WTC11 (cell line): Measurements from ENCODE around the gene RNF214. TPM values are rescaled to one million over a fixed set of nuclear protein-coding genes. Genes with fewer than 3 reads are reported as not detected.

Source experiments
- ATAC-seq: fragments of 200-7000 bp; cut with Tn5 transposase; 2 replicates; pipeline ENCODE4 v1.10.0; 2021; ENCODE audit warnings: mild to moderate bottlenecking, moderate library complexity
- CTCF ChIA-PET: fragments of 300-600 bp; sonication (Branson Sonifier 250); formaldehyde crosslinking; loops from one replicate; lab custom pipeline; 2021; ENCODE audit warnings: antibody characterized with exemption; lab: Charles Lee
- POLR2A ChIA-PET: fragments of 350-600 bp; sonication (Branson Sonifier 250); formaldehyde crosslinking; loops from one replicate; lab custom pipeline; 2021; ENCODE audit warnings: antibody characterized with exemption; lab: Charles Lee
- DNase-seq: peaks from one replicate; pipeline ENCODE4 v3.0.0; 2021; ENCODE audit warnings: low spot score
- H3K27ac Mint-ChIP-seq: 2 replicates; pipeline ENCODE4 v1.8.0; 2021; ENCODE audit warnings: mixed read lengths
- H3K27me3 Mint-ChIP-seq: 2 replicates; pipeline ENCODE4 v1.8.0; 2021; ENCODE audit warnings: low read depth, mild to moderate bottlenecking, moderate library complexity, mixed read lengths
- H3K36me3 Mint-ChIP-seq: 2 replicates; pipeline ENCODE4 v1.8.0; 2021; ENCODE audit warnings: mixed read lengths
- H3K4me1 Mint-ChIP-seq: 2 replicates; pipeline ENCODE4 v1.8.0; 2022; ENCODE audit warnings: mixed read lengths
- H3K4me3 Mint-ChIP-seq: 2 replicates; pipeline ENCODE4 v1.8.0; 2021; ENCODE audit warnings: mild to moderate bottlenecking, moderate library complexity, mixed read lengths
- H3K9me3 Mint-ChIP-seq: 2 replicates; pipeline ENCODE4 v1.8.0; 2021; ENCODE audit warnings: mixed read lengths
- AFF4 ChIP-seq: sonication (generic); formaldehyde crosslinking; IDR thresholded peaks from 2 replicates; pipeline ENCODE4 v1.8.1; 2023; ENCODE audit warnings: mild to moderate bottlenecking, missing genetic modification reagents, borderline replicate concordance
- ATF2 ChIP-seq: sonication (generic); formaldehyde crosslinking; IDR thresholded peaks from 2 replicates; pipeline ENCODE4 v1.8.1; 2022; ENCODE audit warnings: low read depth, missing genetic modification reagents, borderline replicate concordance
- ATF6 ChIP-seq: sonication (generic); formaldehyde crosslinking; IDR thresholded peaks from 2 replicates; pipeline ENCODE4 v1.8.1; 2023; ENCODE audit warnings: mild to moderate bottlenecking, missing genetic modification reagents
- CBFB ChIP-seq: sonication (generic); formaldehyde crosslinking; IDR thresholded peaks from 2 replicates; pipeline ENCODE4 v1.8.1; 2022; ENCODE audit warnings: mild to moderate bottlenecking, low read depth, missing genetic modification reagents
- CTCF ChIP-seq: fragments of 200-600 bp; IDR thresholded peaks from 2 replicates; pipeline ENCODE4 v1.8.0; 2022; ENCODE audit warnings: antibody characterized with exemption
- EMX1 ChIP-seq: fragments of 250-450 bp; sonication (Bioruptor Pico); IDR thresholded peaks from 2 replicates; pipeline ENCODE4 v1.8.0; 2021; ENCODE audit warnings: mild to moderate bottlenecking
- FOXP4 ChIP-seq: sonication (generic); formaldehyde crosslinking; IDR thresholded peaks from 2 replicates; pipeline ENCODE4 v1.8.0; 2022; ENCODE audit warnings: mild to moderate bottlenecking, missing genetic modification reagents
- GTF2I ChIP-seq: fragments of 250-450 bp; sonication (Bioruptor Pico); conservative IDR thresholded peaks from 2 replicates; pipeline ENCODE4 v1.4.0; 2021; ENCODE audit warnings: mild to moderate bottlenecking
- IRF2 ChIP-seq: sonication (generic); formaldehyde crosslinking; IDR thresholded peaks from 2 replicates; pipeline ENCODE4 v1.8.0; 2022; ENCODE audit warnings: low read depth, missing genetic modification reagents, borderline replicate concordance
- MAX ChIP-seq: sonication (generic); formaldehyde crosslinking; IDR thresholded peaks from 2 replicates; pipeline ENCODE4 v1.8.0; 2022; ENCODE audit warnings: mild to moderate bottlenecking, missing genetic modification reagents
- NFYB ChIP-seq: sonication (generic); formaldehyde crosslinking; conservative IDR thresholded peaks from 2 replicates; pipeline ENCODE4 v1.8.0; 2022; ENCODE audit warnings: low read depth, missing genetic modification reagents
- NR1H2 ChIP-seq: sonication (generic); formaldehyde crosslinking; IDR thresholded peaks from 2 replicates; pipeline ENCODE4 v1.9.0; 2021; ENCODE audit warnings: mild to moderate bottlenecking, moderate library complexity, missing genetic modification reagents
- ZNF416 ChIP-seq: fragments of 250-450 bp; sonication (Bioruptor Pico); IDR thresholded peaks from 2 replicates; pipeline ENCODE4 v1.9.0; 2021; ENCODE audit warnings: mild to moderate bottlenecking, inconsistent platforms
- ZNF423 ChIP-seq: fragments of 250-450 bp; sonication (Bioruptor Pico); IDR thresholded peaks from 2 replicates; pipeline ENCODE4 v2.1.2; 2022; ENCODE audit warnings: mild to moderate bottlenecking, moderate library complexity
- ZNF512 ChIP-seq: sonication (generic); formaldehyde crosslinking; IDR thresholded peaks from 2 replicates; pipeline ENCODE4 v1.8.1; 2022; ENCODE audit warnings: missing genetic modification reagents, borderline replicate concordance
- total RNA-seq: library from RNA; stranded (reverse); gene quantifications from 3 replicates; pipeline ENCODE4 v1.2.3, GENCODE V29; 2021

RNF214 gene
- total RNA-seq, 1 experiment from 2014 or later, result 35.4 TPM

- TF ChIP-seq GTF2I (CRISPR knock-in tag) (no peak), AFF4 (no peak), NR1H2 (CRISPR knock-in tag) (no peak), CBFB (no peak), MAX (no peak), ZNF416 (CRISPR knock-in tag) (no peak), ATF6 (no peak)
Observed at GRCh38 chr11:117219455-117219854, 13.0 kb upstream of the RNF214 start (continued).

GRCh38 chr11:117219995-117220394, 12.5 kb upstream of the RNF214 start:
- DNase-seq (no peak), ATAC-seq (no peak)
- Mint-ChIP-seq H3K4me3 (no peak overlapping the region), H3K36me3 (peaks cover 11% of the 10 kb centered on the region; the same call in 1 of the 2 replicates), H3K9me3 (no peaks in the 10 kb centered on the region), H3K4me1 (peaks cover 3% of the 10 kb centered on the region; the same call in 1 of the 2 replicates), H3K27ac (no peak overlapping the region), H3K27me3 (no peaks in the 10 kb centered on the region)
- POLR2A ChIA-PET, result no interaction called here
- CTCF ChIA-PET, result interaction anchor here (1.4 to 3.5 kb wide), 2 partner anchors 12 to 40 kb away, joined by 3 to 37 read pairs; partner anchors contain the start of genes PCSK7, RNF214 and SIDT2
- no peak for TF ChIP-seq NFYB
- TF ChIP-seq CBFB, result no peak
- no peak for TF ChIP-seq IRF2 (CRISPR knock-in tag)
- TF ChIP-seq FOXP4 (CRISPR knock-in tag), result no peak
- no peak for TF ChIP-seq ZNF512 (CRISPR knock-in tag)
- no peak for TF ChIP-seq NR1H2 (CRISPR knock-in tag)
- TF ChIP-seq ZNF423, result no peak
- no peak for TF ChIP-seq EMX1 (CRISPR knock-in tag)
- TF ChIP-seq ATF2 (CRISPR knock-in tag), result no peak
- no peak for TF ChIP-seq AFF4
- no peak for TF ChIP-seq CTCF
